BLaER1 (cell line): ENCODE results near the gene CLEC17A.
"Not testable (repeated sequence)": the region's sequence is repeated elsewhere in the genome, so short reads cannot be mapped to it uniquely, and the experiment has no call there.

Source experiments
- H3K27ac ChIP-seq: shearing (Covaris generic); formaldehyde crosslinking; 2 replicates; pipeline ENCODE4 v1.8.1; 2022
- H3K27me3 ChIP-seq: shearing (Covaris generic); formaldehyde crosslinking; 2 replicates; pipeline ENCODE4 v1.8.1; 2022
- H3K36me3 ChIP-seq: shearing (Covaris generic); formaldehyde crosslinking; 2 replicates; pipeline ENCODE4 v1.8.1; 2022
- H3K4me1 ChIP-seq: shearing (Covaris generic); formaldehyde crosslinking; 2 replicates; pipeline ENCODE4 v1.8.1; 2022
- H3K4me2 ChIP-seq: shearing (Covaris generic); formaldehyde crosslinking; 2 replicates; pipeline ENCODE4 v1.8.1; 2022
- H3K4me3 ChIP-seq: shearing (Covaris generic); formaldehyde crosslinking; 2 replicates; pipeline ENCODE4 v1.8.1; 2022
- H3K9ac ChIP-seq: shearing (Covaris generic); formaldehyde crosslinking; 2 replicates; pipeline ENCODE4 v1.8.1; 2022
- H3K9me3 ChIP-seq: shearing (Covaris generic); formaldehyde crosslinking; 2 replicates; pipeline ENCODE4 v1.8.1; 2022
- H4K20me1 ChIP-seq: shearing (Covaris generic); formaldehyde crosslinking; 2 replicates; pipeline ENCODE4 v1.8.1; 2022
- Cebpa-rat ChIP-seq: shearing (Covaris generic); IDR thresholded peaks from 2 replicates; pipeline ENCODE4 v1.8.1; 2022

Gene CLEC17A, protein sequence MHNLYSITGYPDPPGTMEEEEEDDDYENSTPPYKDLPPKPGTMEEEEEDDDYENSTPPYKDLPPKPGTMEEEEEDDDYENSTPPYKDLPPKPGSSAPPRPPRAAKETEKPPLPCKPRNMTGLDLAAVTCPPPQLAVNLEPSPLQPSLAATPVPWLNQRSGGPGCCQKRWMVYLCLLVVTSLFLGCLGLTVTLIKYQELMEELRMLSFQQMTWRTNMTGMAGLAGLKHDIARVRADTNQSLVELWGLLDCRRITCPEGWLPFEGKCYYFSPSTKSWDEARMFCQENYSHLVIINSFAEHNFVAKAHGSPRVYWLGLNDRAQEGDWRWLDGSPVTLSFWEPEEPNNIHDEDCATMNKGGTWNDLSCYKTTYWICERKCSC

DNA sequence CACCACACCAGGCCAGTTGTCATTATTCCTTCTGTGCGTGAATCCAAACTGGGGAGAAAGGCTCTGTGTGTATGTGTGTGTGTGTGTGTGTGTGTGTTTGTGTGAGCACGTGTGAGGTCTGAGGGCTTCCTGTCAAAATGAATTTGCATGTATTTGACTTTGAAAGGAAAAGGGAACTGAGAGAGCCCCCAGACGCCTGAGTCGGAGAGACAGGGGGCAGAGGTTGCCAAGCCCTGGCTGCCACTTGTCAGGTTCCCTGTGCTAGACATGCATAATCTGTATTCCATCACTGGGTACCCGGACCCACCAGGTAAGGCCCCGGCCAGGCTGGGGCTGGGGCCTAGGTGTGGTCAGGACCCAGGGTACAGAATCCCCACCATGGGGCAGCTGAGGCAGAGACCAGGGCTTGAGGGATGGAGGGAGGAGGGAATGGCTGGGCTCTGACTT, at the start of gene CLEC17A:
Gene CLEC17A, plus strand, starts transcription at position 191 of the 447 bp plus-strand sequence. Its CDS starts 77 bp downstream, at position 268.
- no peak for TF ChIP-seq Cebpa-rat

DNA sequence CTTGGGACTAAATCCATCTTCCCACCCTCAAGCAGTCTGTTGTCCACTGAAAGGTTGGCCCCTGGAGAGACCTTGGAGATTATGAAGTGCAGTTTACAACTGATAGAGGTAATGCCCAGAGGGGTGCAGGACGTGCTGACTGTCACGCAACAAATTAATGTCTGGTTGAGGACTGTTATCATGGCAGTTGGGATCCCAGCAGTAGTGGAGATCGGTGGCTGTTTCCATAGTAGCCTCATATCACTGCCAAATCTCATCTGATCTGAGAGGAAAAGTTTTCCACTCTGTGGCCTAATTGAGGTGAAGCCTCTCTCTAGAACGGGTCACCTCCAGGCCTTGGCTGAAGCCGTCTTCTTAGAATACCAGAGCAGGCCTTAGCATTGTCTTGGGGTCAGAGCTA, 49.4 kb upstream of the CLEC17A start:
- Histone ChIP-seq H3K4me3 (no peak overlapping the region), H3K4me2 (no peak overlapping the region), H3K9ac (no peak overlapping the region), H3K27ac (no peak overlapping the region), H4K20me1 (peaks cover 77% of the 10 kb centered on the region), H3K4me1 (peaks cover 70% of the 10 kb centered on the region), H3K9me3 (no peaks in the 10 kb centered on the region), H3K27me3 (no peaks in the 10 kb centered on the region), H3K36me3 (peaks cover 32% of the 10 kb centered on the region)
- TF ChIP-seq Cebpa-rat, result no peak

More for the DNA sequence above, at the start of gene CLEC17A:
- H3K27ac ChIP-seq, result no peak within 1 kb of the TSS
- H3K4me2 ChIP-seq, result peak within 1 kb of the TSS; percentile 32
- H3K9ac ChIP-seq, result no peak within 1 kb of the TSS
- H3K27me3 ChIP-seq, result no peaks in the 10 kb centered on the region
- no peaks in the 10 kb centered on the region for H3K36me3 ChIP-seq
- peaks cover 6% of the 10 kb centered on the region for H4K20me1 ChIP-seq
- H3K4me3 ChIP-seq, result no peak within 1 kb of the TSS
- H3K9me3 ChIP-seq, result no peaks in the 10 kb centered on the region
- H3K4me1 ChIP-seq, result peaks cover 26% of the 10 kb centered on the region

DNA sequence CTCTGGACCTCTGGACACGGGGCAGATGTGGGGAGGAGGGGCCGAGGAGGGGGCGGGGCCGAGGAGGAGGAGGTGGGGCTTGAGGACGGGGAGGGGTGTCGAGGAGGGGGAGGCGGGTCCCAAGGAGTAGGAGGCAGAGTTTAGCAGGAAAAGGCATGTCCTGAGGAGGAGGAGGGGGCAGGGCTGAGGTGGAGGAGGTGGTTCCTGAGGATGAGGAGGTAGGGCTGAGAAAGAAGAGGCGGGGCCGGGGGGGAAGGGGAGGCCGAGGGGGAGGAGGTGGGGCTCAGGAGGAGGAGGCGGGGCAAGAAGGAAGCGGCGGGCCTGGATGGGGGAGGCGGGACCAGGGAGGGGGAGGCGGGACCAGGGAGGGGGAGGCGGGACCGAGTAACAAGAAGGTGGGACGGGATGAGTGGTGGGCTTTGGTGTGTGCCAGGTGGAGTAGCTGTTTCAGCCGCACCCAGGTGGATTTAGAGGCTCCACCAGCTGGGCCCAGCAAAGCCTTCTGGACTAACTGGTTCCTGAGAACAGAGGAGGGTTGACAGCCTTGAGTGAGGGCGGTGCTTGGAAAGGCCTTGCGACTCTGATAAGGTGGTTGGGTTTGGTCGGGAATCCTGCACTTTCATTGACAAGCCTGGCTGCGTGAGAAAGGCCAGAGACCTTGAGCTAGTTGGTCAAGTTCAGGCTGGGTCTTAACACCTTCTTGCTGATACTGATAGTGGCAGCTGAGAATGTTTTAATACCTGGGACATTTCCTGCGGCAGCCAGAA, 45.8 kb upstream of the CLEC17A start:
- Histone ChIP-seq H3K27ac (no peak overlapping the region), H3K27me3 (no peaks in the 10 kb centered on the region), H3K9ac (no peak overlapping the region), H3K9me3 (no peaks in the 10 kb centered on the region), H3K4me2 (peak overlapping the region; percentile 19; the same call in 1 of the 2 replicates), H3K4me1 (peaks cover 73% of the 10 kb centered on the region), H3K4me3 (no peak overlapping the region), H4K20me1 (peaks cover 77% of the 10 kb centered on the region), H3K36me3 (peaks cover 49% of the 10 kb centered on the region)
- no peak for TF ChIP-seq Cebpa-rat

DNA sequence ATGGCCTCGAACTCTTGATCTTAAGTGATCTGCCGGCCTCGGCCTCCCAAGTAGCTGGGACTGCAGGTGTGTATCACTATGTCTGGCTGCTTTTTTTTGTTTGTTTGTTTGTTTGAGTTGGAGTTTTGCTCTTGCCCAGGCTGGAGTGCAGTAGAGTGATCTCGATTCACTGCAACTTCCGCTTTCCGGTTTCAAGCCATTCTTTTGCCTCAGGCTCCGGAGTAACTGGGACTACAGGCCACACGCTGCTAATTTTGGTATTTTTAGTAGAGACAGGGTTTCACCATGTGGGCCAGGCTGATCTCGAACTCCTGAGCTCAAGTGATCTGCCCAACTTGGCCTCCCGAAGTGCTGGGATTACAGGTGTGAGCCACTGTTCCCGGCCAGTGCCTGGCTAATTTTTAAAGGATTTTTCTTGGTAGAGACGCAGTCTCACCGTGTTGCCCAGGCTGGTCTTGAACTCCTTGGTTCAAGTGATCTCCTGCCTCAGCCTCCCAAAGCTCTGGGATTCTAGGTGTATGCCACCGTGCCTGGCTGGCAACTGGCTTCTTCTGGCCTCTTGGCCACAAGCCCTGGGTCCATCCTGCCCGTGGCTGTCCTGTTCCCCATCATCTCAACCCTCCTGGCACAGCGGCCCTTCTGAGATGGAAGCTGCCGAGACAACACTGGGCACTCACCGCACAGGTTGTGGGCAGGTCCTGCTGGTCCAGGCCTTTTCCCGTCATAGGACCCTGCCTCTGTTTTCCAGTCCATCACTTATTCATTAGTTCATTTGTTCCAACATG, 42.0 kb upstream of the CLEC17A start:
- no peaks in the 10 kb centered on the region for H3K9me3 ChIP-seq
- H3K27me3 ChIP-seq, result no peaks in the 10 kb centered on the region
- TF ChIP-seq Cebpa-rat, result no peak
- H3K4me2 ChIP-seq, result peak overlapping the region; percentile 19
- H3K36me3 ChIP-seq, result peaks cover 20% of the 10 kb centered on the region; the same call in 1 of the 2 replicates
- H4K20me1 ChIP-seq, result peaks cover 68% of the 10 kb centered on the region
- no peak overlapping the region for H3K4me3 ChIP-seq
- peak overlapping the region; percentile 56 for H3K27ac ChIP-seq
- H3K4me1 ChIP-seq, result peaks cover 83% of the 10 kb centered on the region
- H3K9ac ChIP-seq, result no peak overlapping the region

DNA sequence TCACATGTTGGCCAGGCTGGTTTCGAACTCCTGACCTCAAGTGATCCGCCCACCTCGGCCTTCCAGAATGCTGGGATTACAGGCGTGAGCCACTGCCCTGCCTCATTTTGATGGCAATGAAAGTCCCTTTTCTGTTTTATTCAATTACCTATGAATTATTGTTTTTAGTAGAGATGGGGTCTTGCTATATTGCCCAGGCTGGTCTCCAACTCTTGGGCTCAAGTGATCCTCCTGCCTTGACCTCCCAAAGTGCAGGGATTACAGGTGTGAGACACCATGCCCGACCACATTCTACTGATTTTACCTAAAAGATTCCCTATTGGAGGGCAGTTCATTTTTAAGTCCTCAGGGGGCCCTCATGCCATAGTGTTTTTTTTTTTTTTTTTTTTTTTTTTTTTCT, 40.9 kb upstream of the CLEC17A start:
- Histone ChIP-seq H3K4me2 (peak overlapping the region; percentile 81), H3K4me1 (peaks cover 85% of the 10 kb centered on the region), H4K20me1 (peaks cover 69% of the 10 kb centered on the region), H3K27ac (peak overlapping the region; percentile 56; the same call in 1 of the 2 replicates), H3K36me3 (peaks cover 20% of the 10 kb centered on the region; the same call in 1 of the 2 replicates)
- not testable (repeated sequence) for H3K27me3 ChIP-seq, H3K9ac ChIP-seq, H3K4me3 ChIP-seq, H3K9me3 ChIP-seq

DNA sequence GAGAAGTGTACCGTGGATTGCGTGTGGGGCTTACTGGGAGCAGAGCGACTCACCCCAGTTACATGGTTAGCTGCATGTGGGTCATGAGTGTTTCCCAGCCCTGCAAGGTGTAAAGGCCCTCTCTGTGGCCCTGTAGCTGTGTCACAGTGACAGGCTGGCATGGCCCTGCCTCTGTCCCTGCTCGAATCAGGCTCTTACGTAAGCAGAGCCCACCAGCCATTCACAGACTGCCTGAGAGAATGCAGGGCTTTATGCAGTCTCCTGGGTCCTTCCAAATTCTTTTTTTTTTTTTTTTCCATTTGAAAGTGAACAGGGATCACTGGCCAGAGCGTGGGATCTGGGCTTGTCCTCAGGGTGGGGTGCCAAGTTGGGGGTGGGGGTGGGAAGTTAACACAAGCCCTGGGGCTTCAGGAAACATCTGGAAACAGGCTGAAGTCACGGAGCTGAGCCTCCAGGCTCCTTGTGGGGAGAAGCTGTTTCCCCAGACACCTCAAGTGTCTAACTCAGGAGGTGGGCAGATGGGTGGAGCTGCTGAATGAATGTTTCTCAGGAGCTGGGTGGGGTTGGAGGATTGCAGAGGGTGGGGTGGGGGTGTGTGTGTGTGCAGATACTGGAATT, 40.1 kb upstream of the CLEC17A start:
- Histone ChIP-seq H3K27ac (peak overlapping the region; percentile 80), H3K4me1 (peaks cover 86% of the 10 kb centered on the region), H3K36me3 (peaks cover 20% of the 10 kb centered on the region; the same call in 1 of the 2 replicates), H3K9ac (peak overlapping the region; percentile 63), H3K4me3 (no peak overlapping the region), H3K4me2 (peak overlapping the region; percentile 81), H3K9me3 (no peaks in the 10 kb centered on the region), H4K20me1 (peaks cover 61% of the 10 kb centered on the region), H3K27me3 (no peaks in the 10 kb centered on the region)
- TF ChIP-seq Cebpa-rat, result no peak

DNA sequence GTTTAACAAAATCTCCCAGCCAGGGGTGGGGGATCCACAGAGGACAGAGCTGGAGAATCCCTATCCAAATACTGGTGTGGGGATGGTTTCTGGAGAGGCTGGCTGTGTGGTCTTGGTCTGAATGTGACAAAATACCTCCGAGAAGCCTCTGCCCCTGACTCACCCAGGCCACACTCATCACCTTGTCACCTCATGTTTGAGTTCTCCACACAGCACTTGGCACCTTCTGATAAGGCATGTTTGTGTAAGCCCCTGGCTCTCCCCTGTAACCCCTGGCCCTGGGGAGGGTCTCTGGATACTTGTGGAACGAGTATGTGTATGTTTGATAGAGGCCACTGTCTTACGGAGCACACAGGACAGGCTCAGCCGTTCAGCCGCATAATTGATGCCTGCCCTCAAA, 38.8 kb upstream of the CLEC17A start:
- peaks cover 93% of the 10 kb centered on the region for H3K4me1 ChIP-seq
- H3K36me3 ChIP-seq, result peaks cover 30% of the 10 kb centered on the region; the same call in 1 of the 2 replicates
- H3K27me3 ChIP-seq, result no peaks in the 10 kb centered on the region
- peak overlapping the region; percentile 89 for H3K4me2 ChIP-seq
- H3K4me3 ChIP-seq, result 0 out of 2 replicates have a peak overlapping the region, but pooled peaks have one; percentile 31
- H4K20me1 ChIP-seq, result peaks cover 54% of the 10 kb centered on the region
- H3K9me3 ChIP-seq, result no peaks in the 10 kb centered on the region
- peak overlapping the region; percentile 81 for H3K27ac ChIP-seq
- peak overlapping the region; percentile 54; the same call in 1 of the 2 replicates for H3K9ac ChIP-seq
- no peak for TF ChIP-seq Cebpa-rat

DNA sequence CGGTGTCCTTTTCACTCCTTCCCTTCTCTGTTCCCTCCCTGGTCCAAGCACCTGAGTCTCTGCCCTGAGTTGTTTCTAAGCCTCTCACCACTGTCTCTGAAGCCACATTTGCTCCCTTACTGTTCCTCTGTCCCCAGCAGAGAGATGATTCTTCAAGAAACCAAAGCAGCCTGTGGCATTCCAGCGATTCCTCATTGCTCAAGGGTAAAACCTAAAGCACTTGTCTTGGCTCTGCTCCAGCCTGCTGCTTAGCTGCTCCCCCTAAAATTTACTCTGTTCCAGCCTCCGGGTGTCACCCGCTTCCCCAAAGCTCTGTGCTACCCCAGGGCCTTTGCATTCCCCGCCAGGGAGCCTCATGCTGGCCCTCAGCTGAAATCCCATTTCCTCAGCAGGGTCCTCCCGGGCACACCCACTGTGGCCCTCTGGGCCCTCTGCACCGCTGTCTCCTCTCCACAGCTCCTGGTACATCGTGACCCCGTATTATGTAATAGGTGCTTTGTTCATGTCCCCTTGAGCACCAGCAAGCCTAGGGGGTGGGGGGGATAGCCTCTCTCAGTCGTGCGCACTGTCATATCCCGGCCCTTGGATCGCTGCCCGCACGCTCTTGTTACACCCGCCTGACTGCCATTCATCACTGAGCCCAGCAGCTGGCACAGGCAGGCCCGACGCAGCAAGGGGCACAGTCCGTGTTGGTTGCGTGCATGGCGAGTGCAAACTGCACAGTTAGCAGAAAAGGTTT, 37.7 kb upstream of the CLEC17A start:
- H4K20me1 ChIP-seq, result peaks cover 49% of the 10 kb centered on the region
- H3K9ac ChIP-seq, result peak overlapping the region; percentile 63

More for the DNA sequence above, 37.7 kb upstream of the CLEC17A start:
- no peak for TF ChIP-seq Cebpa-rat
- Histone ChIP-seq H3K27ac (peak overlapping the region; percentile 50), H3K36me3 (peaks cover 26% of the 10 kb centered on the region; the same call in 1 of the 2 replicates), H3K9me3 (no peaks in the 10 kb centered on the region), H3K4me3 (peak overlapping the region; percentile 48), H3K4me1 (peaks cover 95% of the 10 kb centered on the region), H3K27me3 (no peaks in the 10 kb centered on the region), H3K4me2 (peak overlapping the region; percentile 89)
